Thoracic aorta (tissue), 2 donors: ENCODE data around the gene KPRP. TPM values are rescaled to one million over a fixed set of nuclear protein-coding genes. Genes with fewer than 3 reads are reported as not detected.

ENCODE experiments used
- ATAC-seq: fragments of 150-250 bp; one replicate; pipeline ENCODE4 v1.8.0; 2017; ENCODE audit warnings: low read depth; ENCODE audit not compliant: insufficient number of reproducible peaks, low FRiP score
- DNase-seq: peaks from one replicate; pipeline ENCODE4 v3.0.0-alpha.2; 2020; ENCODE audit warnings: low spot score
- H3K27ac ChIP-seq, 2 donors: fragments of 200-600 bp; sonication (generic); 1 replicate in 1 of 2; 2 replicates in 1 of 2; pipeline ENCODE4 v1.5.1; 2016; ENCODE audit warnings: mild to moderate bottlenecking in 2 of 2, moderate library complexity in 2 of 2
- H3K27me3 ChIP-seq: fragments of 200-600 bp; sonication (generic); replicated peaks from 2 replicates; pipeline ENCODE4 v1.6.0; 2016; ENCODE audit warnings: mild to moderate bottlenecking; ENCODE audit not compliant: insufficient read depth
- H3K36me3 ChIP-seq: fragments of 200-600 bp; sonication (generic); one replicate; pipeline ENCODE4 v1.5.1; 2016
- H3K4me1 ChIP-seq, 2 donors: fragments of 200-600 bp; sonication (generic); 1 replicate in 1 of 2; 2 replicates in 1 of 2; pipeline versions ENCODE4 v1.5.1 to v1.6.0; 2016; ENCODE audit warnings: low read depth in 2 of 2, mild to moderate bottlenecking in 1 of 2; ENCODE audit not compliant: control insufficient read depth in 1 of 2
- H3K4me3 ChIP-seq: fragments of 200-600 bp; sonication (generic); 2 replicates; pipeline ENCODE4 v1.5.1; 2016; ENCODE audit warnings: mild to moderate bottlenecking
- H3K9me3 ChIP-seq: fragments of 200-600 bp; sonication (generic); 2 replicates; pipeline ENCODE4 v1.5.1; 2016
- total RNA-seq, 2 donors: library from RNA; depleted of rRNA; stranded (reverse); fragments of >200 nt; gene quantifications; one replicate each; pipeline versions ENCODE4 v1.1.0 to v1.2.3, GENCODE V29; 2016
- TF ChIP-seq, protein P1 (sequence below): fragments of 200-600 bp; sonication (generic); IDR thresholded peaks from one replicate; pipeline ENCODE4 v1.5.1; 2019; ENCODE audit warnings: antibody characterized with exemption

KPRP gene
- total RNA-seq, 2 donors from 2014 or later, result 0.14 TPM; not detected in 1

DNA sequence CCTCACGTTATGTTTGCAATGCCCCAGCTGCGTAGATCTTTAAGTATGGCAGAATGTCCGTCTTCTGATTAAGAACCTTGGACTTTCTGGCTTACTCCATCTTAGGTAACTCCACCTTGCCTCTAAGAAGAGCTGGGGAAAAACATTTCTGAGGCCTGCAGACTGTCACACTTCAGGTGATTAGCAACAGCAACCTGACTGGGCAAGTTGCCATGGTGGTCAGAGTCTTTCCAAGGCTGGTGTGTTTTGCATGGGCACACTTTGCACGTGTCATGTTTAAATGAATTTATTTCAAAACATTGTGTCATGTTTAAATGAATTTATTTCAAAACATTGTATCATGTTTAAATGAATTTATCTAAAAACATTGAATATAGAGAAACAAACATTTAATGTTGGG lies 811 bp downstream of the KPRP start:
- H3K36me3 ChIP-seq, result no peaks in the 10 kb centered on the region
- H3K4me1 ChIP-seq, result no peaks in the 10 kb centered on the region
- H3K27me3 ChIP-seq, result no peaks in the 10 kb centered on the region
- H3K27ac ChIP-seq, result no peak overlapping the region
- H3K9me3 ChIP-seq, result no peaks in the 10 kb centered on the region
- ATAC-seq, result no peak
- no peak overlapping the region for H3K4me3 ChIP-seq
- TF ChIP-seq, protein P1, sequence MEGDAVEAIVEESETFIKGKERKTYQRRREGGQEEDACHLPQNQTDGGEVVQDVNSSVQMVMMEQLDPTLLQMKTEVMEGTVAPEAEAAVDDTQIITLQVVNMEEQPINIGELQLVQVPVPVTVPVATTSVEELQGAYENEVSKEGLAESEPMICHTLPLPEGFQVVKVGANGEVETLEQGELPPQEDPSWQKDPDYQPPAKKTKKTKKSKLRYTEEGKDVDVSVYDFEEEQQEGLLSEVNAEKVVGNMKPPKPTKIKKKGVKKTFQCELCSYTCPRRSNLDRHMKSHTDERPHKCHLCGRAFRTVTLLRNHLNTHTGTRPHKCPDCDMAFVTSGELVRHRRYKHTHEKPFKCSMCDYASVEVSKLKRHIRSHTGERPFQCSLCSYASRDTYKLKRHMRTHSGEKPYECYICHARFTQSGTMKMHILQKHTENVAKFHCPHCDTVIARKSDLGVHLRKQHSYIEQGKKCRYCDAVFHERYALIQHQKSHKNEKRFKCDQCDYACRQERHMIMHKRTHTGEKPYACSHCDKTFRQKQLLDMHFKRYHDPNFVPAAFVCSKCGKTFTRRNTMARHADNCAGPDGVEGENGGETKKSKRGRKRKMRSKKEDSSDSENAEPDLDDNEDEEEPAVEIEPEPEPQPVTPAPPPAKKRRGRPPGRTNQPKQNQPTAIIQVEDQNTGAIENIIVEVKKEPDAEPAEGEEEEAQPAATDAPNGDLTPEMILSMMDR, result no peak
- no peak for DNase-seq

DNA sequence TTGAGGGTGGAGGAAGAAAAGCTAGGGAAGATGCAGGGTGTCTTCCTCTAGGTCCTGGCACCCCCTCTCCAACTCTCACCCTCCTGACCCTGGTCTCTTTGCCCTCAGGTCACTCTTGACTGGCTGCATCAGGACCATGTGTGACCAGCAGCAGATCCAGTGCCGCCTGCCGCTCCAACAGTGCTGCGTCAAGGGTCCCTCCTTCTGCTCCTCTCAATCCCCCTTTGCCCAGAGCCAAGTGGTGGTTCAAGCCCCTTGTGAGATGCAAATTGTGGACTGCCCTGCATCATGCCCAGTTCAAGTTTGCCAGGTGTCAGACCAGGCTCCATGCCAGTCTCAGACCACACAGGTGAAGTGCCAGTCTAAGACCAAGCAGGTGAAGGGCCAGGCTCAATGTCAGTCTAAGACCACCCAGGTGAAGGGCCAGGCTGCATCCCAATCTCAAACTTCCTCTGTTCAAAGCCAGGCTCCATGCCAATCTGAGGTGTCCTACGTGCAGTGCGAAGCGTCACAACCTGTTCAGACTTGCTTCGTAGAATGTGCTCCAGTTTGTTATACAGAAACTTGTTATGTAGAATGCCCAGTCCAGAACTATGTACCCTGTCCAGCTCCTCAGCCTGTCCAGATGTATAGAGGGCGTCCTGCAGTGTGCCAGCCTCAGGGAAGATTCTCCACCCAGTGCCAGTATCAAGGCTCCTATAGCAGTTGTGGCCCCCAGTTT lies 1.8 kb downstream of the KPRP start:
- no peak overlapping the region for H3K27ac ChIP-seq
- no peak overlapping the region for H3K4me3 ChIP-seq
- H3K36me3 ChIP-seq, result no peaks in the 10 kb centered on the region
- ATAC-seq (no peak), DNase-seq (no peak)
- H3K9me3 ChIP-seq, result no peaks in the 10 kb centered on the region
- TF ChIP-seq, protein P1, result no peak
- H3K4me1 ChIP-seq, result no peaks in the 10 kb centered on the region
- H3K27me3 ChIP-seq, result no peaks in the 10 kb centered on the region

DNA sequence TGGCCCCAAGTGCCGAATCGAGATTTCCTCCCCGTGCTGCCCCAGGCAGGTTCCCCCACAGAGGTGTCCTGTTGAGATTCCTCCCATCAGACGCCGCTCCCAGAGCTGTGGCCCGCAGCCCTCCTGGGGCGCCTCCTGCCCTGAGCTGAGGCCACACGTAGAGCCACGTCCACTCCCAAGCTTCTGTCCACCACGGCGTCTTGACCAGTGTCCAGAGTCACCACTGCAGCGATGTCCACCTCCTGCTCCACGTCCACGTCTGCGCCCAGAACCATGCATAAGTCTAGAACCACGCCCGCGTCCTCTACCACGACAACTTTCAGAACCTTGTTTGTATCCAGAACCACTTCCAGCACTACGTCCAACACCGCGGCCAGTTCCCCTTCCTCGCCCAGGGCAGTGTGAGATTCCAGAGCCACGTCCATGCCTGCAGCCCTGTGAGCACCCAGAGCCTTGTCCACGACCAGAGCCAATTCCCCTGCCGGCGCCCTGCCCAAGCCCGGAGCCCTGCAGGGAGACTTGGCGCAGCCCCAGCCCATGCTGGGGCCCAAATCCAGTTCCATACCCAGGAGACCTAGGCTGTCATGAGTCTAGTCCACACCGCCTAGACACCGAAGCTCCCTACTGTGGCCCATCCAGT lies 2.8 kb downstream of the KPRP start:
- Histone ChIP-seq H3K4me1 (no peaks in the 10 kb centered on the region), H3K9me3 (no peaks in the 10 kb centered on the region), H3K27ac (no peak overlapping the region), H3K36me3 (no peaks in the 10 kb centered on the region), H3K4me3 (no peak overlapping the region), H3K27me3 (no peaks in the 10 kb centered on the region)
- DNase-seq, result no peak
- ATAC-seq, result no peak
- TF ChIP-seq, protein P1, result no peak

DNA sequence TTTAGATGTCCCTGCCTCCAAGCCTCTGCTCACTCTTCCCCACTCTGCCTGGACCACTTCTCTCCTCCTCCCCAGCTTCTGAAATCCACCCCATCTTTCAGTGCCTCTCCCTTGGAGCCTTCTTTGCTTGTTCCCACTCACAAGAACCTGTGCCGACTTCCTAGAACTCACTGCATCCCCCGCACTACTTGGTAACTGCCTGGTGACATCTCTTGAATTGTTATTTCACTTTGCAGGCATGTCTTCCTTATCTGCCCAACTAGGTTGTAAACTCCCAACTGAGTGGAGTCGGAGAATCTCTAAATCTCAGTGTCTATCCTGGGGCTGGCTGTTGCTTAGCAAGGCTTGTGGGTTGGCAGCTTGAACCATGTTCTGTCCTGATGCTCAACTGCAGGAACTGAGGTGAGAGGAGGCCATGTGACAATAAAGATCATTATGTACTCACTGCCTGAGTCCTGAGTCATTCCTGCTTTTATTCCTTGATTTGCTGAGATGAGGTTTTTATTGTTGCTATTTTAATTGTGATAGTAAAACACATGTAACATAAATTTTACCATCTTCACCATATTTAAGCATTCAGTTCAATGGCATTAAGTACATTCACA lies 3.9 kb downstream of the KPRP start:
- no peaks in the 10 kb centered on the region for H3K36me3 ChIP-seq
- ATAC-seq, result no peak
- H3K4me3 ChIP-seq, result no peak overlapping the region
- TF ChIP-seq, protein P1, result no peak
- no peaks in the 10 kb centered on the region for H3K4me1 ChIP-seq
- no peaks in the 10 kb centered on the region for H3K9me3 ChIP-seq
- no peaks in the 10 kb centered on the region for H3K27me3 ChIP-seq
- H3K27ac ChIP-seq, result no peak overlapping the region
- DNase-seq, result no peak

DNA sequence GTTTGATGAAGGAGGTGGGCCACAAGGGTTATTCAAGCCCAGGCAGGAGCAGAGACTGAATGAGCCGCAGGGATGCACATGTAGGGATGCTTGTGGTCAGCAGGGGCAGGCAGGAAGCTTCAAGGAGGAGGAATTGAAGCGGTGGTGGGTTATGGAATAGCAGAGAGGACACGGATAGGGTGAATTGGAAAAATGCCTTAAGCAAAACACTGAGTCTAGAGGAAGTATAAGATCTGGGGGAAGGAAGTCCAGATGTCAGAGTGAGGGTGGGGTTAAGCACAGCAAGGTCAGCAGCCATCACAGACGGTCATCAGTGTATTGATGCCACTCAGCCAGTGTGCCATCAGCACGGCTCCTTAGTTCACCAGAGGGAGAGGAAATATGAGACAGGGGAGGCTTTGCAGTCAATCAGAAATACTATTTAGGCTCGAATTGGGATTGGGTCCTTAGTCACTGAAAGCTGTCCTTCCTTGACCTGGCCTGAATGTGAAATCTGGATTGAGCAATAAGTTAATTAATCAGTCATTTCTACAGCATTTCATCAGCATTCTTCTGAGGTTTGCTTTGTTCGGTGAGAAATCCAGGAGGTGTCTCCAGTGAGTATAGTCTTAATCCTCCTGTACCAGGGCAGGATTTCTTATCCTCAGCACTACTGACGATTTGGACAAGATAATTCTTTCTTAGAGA lies 11.2 kb downstream of the KPRP start:
- H3K9me3 ChIP-seq, result no peaks in the 10 kb centered on the region
- no peak overlapping the region for H3K27ac ChIP-seq
- ATAC-seq (no peak), DNase-seq (no peak)
- TF ChIP-seq, protein P1, result no peak
- H3K4me1 ChIP-seq, result no peaks in the 10 kb centered on the region
- no peaks in the 10 kb centered on the region for H3K36me3 ChIP-seq
- no peak overlapping the region for H3K4me3 ChIP-seq
- H3K27me3 ChIP-seq, result no peaks in the 10 kb centered on the region
